NCI-H146 treated with DMSO at 0.1 percent for 48 hours (cell line): ENCODE data around the gene RTN4.

Experiments used
- DNase-seq: peaks from one replicate; lab custom pipeline; 2025; ENCODE audit not compliant: unreplicated experiment; lab: John Stamatoyannopoulos, UW

Gene RTN4

DNA sequence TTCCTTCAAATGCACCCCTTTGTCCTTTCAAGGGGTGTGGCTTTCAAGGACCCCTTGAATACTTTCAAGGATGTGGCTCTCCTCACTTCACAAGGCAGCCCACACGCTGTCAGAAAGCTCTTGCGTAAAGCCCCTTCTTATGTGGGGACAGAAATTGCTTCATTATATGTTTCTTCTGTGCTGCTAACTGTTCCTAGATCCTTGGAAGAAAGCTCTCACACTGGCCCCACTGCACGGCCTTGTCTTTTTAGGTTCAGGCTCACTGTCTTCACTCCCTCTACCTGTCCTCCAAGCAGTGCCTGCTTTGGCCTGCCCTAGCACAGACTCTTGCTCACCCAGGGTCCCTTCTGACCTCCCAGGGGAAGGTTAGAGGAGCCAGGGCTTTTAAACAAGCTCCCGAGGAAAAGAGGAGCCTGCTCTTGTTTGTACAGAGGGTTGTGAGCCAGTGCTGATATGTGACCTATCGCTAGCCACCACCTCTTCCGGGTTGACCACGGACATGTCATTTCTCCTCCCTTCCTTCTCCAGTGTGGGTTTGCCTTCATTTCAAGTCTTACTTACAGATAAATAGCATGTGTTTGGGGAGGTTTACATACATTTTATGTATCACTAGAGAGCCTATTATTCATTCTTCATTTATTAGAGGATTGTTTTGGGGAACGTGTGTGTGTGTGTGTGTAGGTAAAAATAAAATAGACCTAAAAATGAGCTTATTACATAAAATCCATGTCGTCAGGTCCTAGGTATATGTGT is 94.7 kb downstream of the RTN4 start:
- DNase-seq, result no peak

DNA sequence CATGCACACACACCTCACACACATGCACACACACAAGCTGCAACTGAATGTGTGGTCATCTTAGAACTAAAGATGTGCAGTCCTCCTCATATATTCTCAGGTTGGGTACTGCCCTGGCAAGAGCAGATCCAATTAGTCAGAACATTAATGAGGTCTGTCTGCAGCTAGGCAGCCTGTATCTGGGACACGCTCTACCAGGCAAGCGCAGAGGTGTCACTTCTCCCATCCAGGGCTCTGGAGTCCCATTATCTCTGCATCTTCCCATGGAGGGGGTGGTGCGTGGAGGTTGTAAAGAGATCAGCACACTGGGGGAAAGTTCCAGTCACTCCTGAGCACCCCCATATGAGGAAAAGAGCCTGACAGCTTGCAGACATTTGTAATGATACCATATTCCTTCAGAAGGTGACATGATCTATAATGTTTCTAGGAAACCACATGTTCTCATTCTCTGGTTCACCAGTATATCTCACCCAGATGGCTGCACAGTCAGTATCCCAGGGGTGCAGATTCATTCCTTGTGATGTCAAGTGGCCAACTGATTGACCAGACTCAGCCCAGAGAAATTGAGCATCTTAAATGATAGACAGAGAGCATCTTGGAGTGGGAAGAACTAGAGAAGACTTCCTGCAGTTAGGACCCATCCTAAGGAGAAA is 95.4 kb downstream of the RTN4 start:
- no peak for DNase-seq

DNA sequence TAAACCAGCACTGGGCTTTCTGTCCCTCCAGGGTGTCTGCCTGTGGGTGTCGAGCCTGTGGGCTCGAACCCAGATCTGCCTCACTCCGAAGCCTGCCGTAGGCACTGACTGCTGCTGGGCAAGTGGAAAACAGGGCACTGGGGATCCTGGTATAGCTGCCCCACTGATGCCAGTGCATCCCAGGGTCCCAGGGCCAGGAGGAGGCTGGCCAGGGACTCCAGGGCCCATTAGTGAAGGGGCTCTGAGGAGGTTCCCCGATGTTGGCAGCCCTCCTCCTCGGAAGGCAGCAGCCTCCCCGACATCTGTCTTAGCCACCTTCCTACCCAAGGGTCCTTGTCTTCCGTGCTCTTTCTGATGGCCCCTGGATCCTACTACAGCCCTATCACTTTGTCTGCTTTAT is 96.1 kb downstream of the RTN4 start:
- DNase-seq, result no peak

DNA sequence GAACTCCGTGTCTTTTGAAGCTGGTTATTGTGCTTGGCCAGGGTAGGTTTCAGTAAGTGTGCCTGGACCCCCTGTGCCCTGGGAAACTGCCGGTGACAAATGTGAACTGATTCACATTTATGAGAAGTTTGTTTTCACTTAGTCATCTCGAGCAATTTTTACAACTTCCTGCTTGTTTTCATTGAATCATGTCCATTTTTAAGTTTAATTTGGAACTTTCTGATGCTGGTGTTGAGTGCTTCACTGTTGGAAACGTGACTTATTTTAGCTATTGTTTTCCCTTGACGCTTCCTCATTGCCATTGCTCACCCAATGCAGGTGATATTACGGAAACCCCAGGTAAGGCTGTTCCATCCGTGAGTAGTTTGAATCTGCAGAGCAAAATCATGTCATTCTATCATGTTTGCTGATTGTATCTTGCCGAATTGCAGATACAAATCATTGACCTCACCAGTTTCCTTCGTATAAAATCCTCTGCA is 97.2 kb downstream of the RTN4 start:
- no peak for DNase-seq

DNA sequence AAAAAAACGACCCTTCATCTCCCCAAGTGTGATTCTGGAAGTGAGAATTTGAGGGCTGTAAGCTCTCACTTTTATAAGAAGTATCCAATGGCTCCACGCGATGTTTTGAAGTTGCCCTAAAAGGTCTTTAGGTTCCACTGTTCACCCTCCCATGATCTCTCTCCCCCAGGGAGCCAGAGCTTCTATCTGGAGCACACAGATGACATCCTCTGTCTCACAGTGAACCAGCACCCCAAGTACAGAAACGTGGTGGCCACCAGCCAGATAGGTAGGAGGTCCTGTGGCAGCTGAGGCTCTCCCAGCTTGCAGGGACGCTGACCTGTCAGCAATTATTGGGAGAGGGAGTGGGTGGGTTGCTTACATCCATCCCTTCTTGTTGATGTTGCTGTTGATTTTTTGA is 97.8 kb downstream of the RTN4 start:
- no peak for DNase-seq

DNA sequence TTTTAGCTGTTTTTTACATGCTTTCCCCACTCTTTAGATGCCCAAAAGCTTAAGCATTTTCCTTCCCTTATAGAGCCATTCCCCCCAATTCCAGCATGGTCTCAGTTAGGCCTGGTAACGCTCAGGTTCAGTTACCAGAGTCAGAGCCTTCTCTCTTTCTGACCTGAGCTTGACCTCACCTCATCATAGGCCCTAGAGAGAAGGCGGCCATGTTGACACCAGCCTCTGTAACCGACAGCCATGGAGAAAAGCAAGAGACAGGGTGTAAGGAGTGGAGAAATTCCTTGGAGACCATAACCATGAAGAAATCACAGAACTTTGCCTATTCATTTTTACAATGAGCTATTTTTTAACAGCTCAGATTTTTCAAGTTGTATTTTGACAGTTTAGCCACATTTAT is 99.4 kb downstream of the RTN4 start:
- DNase-seq, result no peak

DNA sequence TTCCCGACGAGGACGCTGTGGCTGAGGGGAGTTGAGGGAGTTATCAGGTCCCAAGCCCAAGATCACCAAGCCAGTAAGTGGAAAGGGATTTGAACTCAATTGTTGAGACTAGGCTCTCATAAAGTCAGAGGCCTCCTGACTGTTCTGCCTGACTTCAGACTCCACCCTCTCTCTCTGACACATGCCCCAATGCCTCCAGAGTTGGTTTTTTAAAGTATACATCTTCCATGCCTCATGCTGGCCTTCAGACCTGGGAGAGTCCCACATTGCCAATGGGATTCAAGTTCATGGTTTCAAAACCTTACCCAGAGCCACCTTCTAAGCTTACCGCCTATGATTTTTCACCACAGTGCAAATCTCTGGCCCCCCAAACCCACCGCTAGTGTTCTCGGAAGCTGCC is 100.8 kb downstream of the RTN4 start:
- no peak for DNase-seq

DNA sequence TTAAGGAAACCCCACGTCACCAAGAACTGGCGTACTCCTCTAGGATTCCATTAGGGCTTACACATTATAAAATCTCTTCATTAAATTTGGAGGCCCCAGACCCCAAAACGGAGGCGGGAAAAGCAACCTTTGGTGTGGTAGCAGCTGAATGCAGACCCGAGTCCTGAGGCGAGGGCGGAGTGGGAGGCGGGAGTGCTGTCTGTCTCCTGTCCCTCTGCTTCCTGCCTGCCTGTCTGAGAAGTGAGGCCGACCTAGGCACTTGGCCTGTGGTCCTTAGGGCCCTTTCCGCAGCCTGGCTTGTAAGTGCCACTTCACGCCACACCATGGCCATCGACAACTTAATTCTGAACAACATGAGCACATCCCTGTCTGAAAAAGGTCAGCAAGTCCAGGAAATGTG is 102.1 kb downstream of the RTN4 start:
- no peak for DNase-seq

DNA sequence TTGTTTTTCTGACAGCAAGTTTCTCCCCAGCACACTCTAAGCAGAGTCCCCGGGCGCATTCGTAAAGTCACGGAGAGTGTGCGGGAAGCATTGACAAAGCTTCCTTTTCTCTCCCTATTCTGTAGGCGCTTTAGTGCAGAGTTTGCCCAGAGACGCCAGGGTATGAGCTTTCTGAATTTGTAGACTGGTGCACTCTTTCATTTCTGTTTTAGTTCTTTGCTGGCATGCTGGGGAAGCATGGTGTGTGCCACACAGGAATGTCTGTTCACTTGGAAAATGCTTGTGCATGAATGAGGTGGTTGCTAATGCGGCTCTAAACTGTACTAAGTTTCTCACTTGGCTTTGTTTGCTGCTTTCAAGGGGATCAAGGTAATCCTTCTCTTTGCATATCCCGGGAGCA is 102.6 kb downstream of the RTN4 start:
- DNase-seq, result no peak

DNA sequence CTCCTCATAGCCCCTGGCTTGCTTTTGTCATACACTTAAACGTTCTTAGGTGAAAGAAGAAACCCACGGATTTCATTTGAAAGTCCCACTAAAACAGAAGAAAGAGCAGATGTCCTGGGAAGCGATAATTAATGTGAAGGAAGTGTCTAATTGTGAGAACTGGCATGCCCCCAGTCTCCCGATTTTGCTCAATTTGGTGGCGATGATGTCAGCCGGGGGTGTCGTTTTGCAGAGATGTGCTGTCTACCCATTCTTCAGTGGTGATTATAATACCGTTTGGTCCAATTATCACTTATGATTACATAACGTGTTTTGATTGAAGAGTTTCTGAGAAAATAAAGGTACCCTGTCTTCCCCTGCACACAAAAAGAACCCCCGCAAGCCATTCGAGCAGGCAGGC is 103.1 kb downstream of the RTN4 start:
- DNase-seq, result no peak

DNA sequence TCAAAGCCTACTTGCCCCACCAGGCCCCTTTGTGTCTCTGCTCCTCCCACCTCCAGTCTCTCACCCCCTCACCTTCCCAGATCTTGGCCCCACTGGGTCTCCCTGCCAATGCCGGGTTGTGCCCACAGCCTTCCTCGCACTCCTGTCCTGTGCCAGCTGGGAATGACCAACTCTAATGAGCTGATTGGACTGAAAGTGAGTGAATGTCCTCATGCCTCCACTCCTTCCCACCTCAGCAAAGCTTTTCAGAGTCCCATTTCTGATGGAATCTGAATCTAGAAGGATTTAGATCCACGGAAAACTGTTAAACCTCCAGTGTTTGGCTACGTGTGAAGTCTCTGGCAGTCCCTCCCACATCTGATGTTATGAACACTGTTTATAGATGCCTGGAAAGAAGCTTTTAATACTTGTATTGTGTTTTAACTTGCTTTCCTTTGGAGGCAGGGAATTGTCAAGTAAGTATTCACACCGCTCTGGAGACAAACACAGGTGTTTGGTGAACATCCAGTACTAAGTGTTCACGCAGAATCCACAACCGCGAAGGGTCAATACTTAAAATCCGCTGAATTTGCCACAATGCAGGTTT is 103.9 kb downstream of the RTN4 start:
- no peak for DNase-seq

DNA sequence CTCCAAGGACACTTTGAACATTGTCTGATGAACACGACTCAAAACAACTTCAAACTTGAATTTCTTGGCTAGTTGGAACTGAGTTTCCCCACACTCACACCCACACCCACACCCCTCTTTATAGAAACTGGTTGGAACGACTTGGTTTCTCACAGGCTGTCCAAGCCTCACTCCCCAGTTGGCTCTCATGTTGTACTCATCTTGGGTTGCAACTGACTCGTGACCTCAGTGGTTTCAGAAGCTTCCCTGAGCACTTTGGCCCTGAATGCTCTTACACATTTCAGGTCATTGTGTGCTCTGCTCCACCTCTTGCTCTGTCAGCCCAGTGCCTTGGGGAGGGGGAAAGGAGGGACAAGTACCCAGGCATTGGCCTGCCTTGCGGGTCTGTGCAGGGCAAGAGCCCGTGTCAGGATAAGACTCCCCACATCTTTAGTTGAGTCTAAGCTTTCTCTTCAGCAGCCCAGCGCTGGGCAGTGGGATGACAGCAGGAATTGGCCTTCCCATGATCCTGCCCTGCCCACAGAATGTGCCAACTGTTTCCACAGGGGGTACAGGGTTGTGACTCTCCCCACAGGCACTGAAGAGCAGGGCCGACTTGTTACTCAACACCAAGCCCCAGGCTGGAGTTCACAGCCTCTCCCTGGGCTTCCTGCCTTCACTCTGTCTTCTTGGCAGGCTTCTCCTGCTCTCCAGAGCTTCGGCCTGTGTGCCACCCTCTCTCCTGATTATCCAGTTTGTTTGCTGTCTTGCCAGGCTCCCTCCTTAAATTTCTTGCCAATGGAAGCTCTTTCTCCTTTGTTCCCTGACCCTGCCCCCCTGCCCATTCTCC is 104.6 kb downstream of the RTN4 start:
- DNase-seq, result no peak

DNA sequence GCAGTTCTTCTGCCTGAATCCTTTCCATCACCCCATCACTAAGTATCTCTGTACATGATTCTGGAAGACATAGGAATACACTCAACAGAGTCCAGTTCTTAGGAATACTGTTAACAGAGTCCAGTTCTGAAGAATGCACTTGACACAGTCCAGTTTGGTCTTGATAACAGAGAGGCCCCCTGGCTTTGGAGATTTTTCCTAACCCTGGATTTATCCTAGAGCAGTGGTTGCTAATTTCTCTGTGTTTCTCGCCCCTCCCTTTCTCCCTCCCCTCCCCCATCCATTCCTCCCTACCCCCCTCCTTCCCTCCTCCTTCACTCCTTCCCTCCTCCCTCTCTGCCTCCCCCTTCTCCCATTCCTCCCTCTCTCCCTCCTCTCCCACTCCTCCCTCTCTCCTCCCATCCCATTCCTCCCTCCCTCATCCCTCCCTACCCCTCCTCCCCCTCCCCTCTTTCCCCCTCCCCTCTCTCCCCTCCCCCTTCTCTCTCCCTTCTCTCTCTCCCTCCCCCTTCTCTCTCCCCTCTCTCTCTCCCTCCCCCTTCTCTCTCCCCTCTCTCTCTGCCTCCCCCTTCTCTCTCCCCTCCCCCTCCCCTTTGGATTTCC is 105.4 kb downstream of the RTN4 start:
- DNase-seq, result no peak

DNA sequence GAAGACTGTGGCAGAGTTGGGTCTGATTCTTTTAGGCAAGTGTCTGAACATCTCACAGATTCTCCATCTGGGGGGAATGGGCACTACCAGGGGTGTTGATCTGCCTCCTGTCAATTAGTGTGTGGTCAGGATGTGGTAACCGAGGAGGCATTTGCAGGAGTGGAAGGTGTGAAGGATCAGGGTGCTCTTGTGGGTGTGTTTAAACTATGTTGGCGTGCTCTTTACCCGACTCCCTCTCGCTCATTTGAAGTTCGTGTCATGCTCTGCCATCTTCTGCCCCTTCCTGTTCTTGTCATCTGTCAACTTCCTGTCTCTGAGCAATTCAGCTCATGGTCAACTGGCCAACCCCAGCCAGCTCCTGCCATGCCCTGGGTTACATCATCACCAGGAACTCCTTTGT is 107.9 kb downstream of the RTN4 start:
- no peak for DNase-seq

DNA sequence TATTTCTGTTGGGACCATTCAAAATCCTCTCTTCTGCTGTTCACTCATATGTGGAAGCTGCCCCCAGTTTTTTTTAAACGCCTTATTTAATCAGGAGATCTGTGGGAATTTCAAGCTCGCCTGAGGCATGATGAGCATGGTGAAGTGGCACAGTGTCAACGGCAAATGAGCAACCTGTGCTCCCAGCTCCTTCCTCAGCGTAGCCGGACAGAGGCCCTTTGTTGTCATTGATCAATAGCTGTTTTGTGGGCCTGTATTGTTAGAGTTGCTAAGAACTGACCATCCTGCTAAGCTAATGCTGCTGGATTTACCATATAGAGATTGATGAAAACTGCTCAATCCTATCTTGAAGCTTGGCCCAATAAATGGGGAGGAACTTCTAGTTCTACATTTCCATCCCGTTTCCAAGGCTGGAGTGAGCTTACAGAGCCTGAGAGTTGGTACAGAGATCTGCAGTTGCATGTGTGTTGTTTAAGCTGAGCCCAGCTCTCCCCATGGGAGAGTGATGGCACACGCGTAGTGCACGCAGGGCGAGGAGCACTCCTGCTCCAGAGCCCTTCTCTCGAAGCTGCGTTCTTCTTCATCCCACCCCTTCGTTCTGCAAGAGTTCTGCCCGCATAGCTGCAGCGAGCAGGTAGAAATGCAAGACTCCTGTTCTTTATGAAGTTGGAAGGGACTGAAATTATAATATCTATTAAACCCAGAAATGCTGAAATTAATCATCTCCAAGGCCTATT is 108.8 kb downstream of the RTN4 start:
- DNase-seq, result no peak

DNA sequence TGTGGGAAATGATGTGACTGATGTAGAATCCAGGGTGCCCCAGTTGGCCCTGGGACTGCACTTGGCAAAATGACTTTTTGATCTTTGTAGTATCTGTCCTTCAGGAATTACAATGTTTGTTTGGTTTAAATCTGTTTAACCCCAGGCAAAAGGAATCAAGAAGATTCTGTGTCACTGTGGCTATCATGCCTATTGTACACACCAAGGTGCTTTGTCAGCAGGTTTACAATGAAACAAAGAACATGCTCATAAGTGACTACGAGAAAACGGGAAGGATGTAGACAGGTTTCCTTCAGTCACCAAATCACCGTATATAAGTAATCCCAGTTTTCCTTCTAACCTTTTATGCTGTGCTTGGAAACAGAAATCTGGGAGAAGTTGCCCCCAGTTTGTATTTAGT is 109.5 kb downstream of the RTN4 start:
- no peak for DNase-seq

DNA sequence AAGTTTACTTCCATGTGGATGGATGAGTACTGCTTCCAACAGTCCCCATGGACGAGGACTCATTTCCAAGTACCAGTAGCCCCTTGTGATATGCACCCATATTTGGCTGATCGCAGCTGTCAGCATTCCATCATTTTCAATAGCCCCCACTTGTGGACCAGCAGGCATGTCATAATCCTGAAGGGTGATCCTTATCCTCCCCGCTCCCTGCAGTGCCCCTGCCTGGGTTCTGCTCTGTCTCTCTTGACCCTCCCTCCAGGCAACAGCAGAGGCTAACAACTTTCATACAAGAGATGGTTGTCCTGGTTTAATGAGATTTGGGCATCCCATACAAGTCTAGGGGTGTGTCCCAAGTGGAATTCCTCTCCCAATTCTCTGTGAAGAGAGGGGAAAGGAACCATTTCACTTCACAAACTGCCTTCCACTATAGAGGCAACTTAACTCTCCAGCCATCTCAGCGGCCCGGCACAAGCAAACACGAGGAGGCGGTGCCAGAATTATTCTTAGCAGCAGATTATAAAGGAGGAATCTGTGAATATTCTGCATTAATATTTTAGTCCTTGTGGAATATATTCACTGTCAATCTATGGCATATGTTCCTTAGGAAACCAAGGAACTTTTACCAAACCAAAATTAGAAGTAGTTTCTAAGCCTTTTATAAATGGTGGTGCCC is 110.7 kb downstream of the RTN4 start:
- no peak for DNase-seq

DNA sequence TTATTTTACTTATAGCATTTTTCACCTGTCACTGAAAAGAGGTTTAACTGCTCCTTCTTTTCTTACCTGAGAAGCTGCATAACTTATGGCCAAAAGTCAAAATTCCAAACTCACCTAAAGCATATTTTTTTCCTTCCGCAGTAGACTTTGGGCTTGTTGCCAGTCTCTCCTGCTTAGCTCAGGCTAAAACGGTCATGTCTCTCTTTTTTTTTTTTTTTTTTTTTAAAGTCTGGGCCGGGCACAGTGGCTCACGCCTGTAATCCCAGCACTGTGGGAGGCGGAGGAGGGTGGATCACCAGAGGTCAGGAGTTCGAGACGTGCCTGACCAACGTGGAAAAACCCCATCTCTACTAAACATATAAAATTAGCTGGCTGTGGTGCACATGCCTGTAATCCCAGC is 113.5 kb downstream of the RTN4 start:
- DNase-seq, result no peak

DNA sequence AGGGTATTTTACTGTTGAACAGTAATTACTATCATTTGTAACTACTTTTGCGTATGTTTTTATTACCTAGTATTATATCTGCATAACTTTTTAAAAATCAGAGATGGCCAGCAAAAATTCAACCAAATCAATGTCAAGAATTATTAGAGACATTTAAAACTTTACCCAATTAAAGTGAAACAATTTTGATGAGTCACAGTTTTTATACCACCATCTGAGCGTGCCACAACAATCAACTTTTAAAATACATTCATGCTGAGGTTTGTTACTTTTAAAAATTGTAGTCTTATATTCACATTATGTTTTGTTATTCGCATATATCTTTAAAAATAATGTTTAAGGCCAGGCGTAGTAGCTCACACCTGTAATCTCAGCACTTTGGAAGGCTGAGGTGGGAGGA is 114.9 kb downstream of the RTN4 start:
- no peak for DNase-seq

DNA sequence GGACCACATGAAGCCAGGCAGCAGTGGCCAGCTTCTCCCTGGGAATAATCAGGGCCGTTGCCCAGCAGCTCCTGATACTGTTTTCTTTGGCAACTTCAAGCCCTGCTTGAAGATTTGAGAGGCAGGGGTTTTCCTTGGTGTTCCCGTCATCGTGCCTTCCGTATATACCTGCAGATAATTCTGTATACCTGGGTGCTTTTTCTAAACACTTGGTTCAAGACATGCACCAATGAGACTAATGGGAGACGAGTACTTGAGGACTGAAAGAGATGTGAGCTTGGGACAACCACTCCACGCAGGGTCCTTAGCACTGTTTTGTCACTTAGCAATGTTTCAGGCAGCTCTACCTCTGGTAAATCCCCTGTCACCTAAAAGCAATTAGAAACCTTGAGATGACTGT is 118.8 kb downstream of the RTN4 start:
- DNase-seq, result no peak
